Measurements from ENCODE around the gene NCCRP1.

Gene NCCRP1

GRCh38 chr19:39168258-39169142 is 28.3 kb upstream of the NCCRP1 start:
- H3K9me3 ChIP-seq (ENCODE audit: control insufficient read depth, insufficient read depth, low read length), result no peaks in the 10 kb centered on the region
- TF ChIP-seq CTCF (IDR thresholded peaks at IDR 0.05; ENCODE audit: low read depth, low read length, poor library complexity, severe bottlenecking), result no peak
- no peak for TF ChIP-seq EZH2phosphoT487 (IDR thresholded peaks at IDR 0.05; ENCODE audit: borderline replicate concordance, low read length)
- no peak overlapping the region for H3K27ac ChIP-seq (ENCODE audit: low read depth, low read length)
- no peak overlapping the region for H3K4me2 ChIP-seq (ENCODE audit: low read length)
- H3K36me3 ChIP-seq (ENCODE audit: control insufficient read depth, low read length), result no peaks in the 10 kb centered on the region
- no peaks in the 10 kb centered on the region for H3K79me2 ChIP-seq (ENCODE audit: control insufficient read depth, low read length)
- no peaks in the 10 kb centered on the region for H3K4me1 ChIP-seq (ENCODE audit: control insufficient read depth, low read length)
- no peaks in the 10 kb centered on the region for H3K27me3 ChIP-seq (ENCODE audit: control insufficient read depth, low read length)
- H3K9me2 ChIP-seq (replicated peaks; ENCODE audit: control insufficient read depth, low read length), result no peaks in the 10 kb centered on the region
- H3K4me3 ChIP-seq (ENCODE audit: low read length), result no peak overlapping the region
- H4K20me1 ChIP-seq (ENCODE audit: control insufficient read depth, insufficient read depth, low read depth, low read length), result no peaks in the 10 kb centered on the region
- H3F3A ChIP-seq (ENCODE audit: control insufficient read depth, insufficient read depth), result no peaks in the 10 kb centered on the region

GRCh38 chr19:39169143-39169810 is 27.5 kb upstream of the NCCRP1 start:
- no peak overlapping the region for H3K4me2 ChIP-seq (ENCODE audit: low read length)
- no peaks in the 10 kb centered on the region for H3K9me2 ChIP-seq (replicated peaks; ENCODE audit: control insufficient read depth, low read length)
- no peaks in the 10 kb centered on the region for H3K36me3 ChIP-seq (ENCODE audit: control insufficient read depth, low read length)
- H4K20me1 ChIP-seq (ENCODE audit: control insufficient read depth, insufficient read depth, low read depth, low read length), result no peaks in the 10 kb centered on the region
- H3K27me3 ChIP-seq (ENCODE audit: control insufficient read depth, low read length), result no peaks in the 10 kb centered on the region
- H3K4me1 ChIP-seq (ENCODE audit: control insufficient read depth, low read length), result no peaks in the 10 kb centered on the region
- TF ChIP-seq CTCF (IDR thresholded peaks at IDR 0.05; ENCODE audit: low read depth, low read length, poor library complexity, severe bottlenecking) (no peak), EZH2phosphoT487 (IDR thresholded peaks at IDR 0.05; ENCODE audit: borderline replicate concordance, low read length) (no peak)
- no peak overlapping the region for H3K27ac ChIP-seq (ENCODE audit: low read depth, low read length)
- no peaks in the 10 kb centered on the region for H3K79me2 ChIP-seq (ENCODE audit: control insufficient read depth, low read length)
- H3F3A ChIP-seq (ENCODE audit: control insufficient read depth, insufficient read depth), result no peaks in the 10 kb centered on the region
- no peaks in the 10 kb centered on the region for H3K9me3 ChIP-seq (ENCODE audit: control insufficient read depth, insufficient read depth, low read length)
- H3K4me3 ChIP-seq (ENCODE audit: low read length), result no peak overlapping the region

- Histone ChIP-seq H3K4me2 (ENCODE audit: low read length) (no peak overlapping the region), H3K4me3 (ENCODE audit: low read length) (no peak overlapping the region), H3K27me3 (ENCODE audit: control insufficient read depth, low read length) (no peaks in the 10 kb centered on the region), H3K9me2 (replicated peaks; ENCODE audit: control insufficient read depth, low read length) (no peaks in the 10 kb centered on the region), H3K9me3 (ENCODE audit: control insufficient read depth, insufficient read depth, low read length) (no peaks in the 10 kb centered on the region), H3K79me2 (ENCODE audit: control insufficient read depth, low read length) (no peaks in the 10 kb centered on the region), H4K20me1 (ENCODE audit: control insufficient read depth, insufficient read depth, low read depth, low read length) (no peaks in the 10 kb centered on the region), H3K27ac (ENCODE audit: low read depth, low read length) (no peak overlapping the region), H3K36me3 (ENCODE audit: control insufficient read depth, low read length) (no peaks in the 10 kb centered on the region), H3K4me1 (ENCODE audit: control insufficient read depth, low read length) (no peaks in the 10 kb centered on the region), H3F3A (ENCODE audit: control insufficient read depth, insufficient read depth) (no peaks in the 10 kb centered on the region)
- no peak for TF ChIP-seq EZH2phosphoT487 (IDR thresholded peaks at IDR 0.05; ENCODE audit: borderline replicate concordance, low read length)
- no peak for TF ChIP-seq CTCF (IDR thresholded peaks at IDR 0.05; ENCODE audit: low read depth, low read length, poor library complexity, severe bottlenecking)
Observed at GRCh38 chr19:39170386-39171231, 26.2 kb upstream of the NCCRP1 start.
